IPS-18a (cell line): ENCODE measurements around the gene SNPH.
"Not testable (repeated sequence)": the region's sequence is repeated elsewhere in the genome, so short reads cannot be mapped to it uniquely, and the experiment has no call there.

Source experiments
- H3K27ac ChIP-seq: one replicate; pipeline ENCODE4 v1.5.1; 2013; ENCODE audit warnings: low read length
- H3K27me3 ChIP-seq: one replicate; pipeline ENCODE4 v1.6.1; 2013; ENCODE audit warnings: mild to moderate bottlenecking, low read length; ENCODE audit not compliant: control insufficient read depth, insufficient read depth
- H3K36me3 ChIP-seq: one replicate; pipeline ENCODE4 v1.6.1; 2013; ENCODE audit warnings: low read depth, low read length; ENCODE audit not compliant: control insufficient read depth
- H3K4me1 ChIP-seq: one replicate; pipeline ENCODE4 v1.6.1; 2013; ENCODE audit warnings: low read depth, low read length; ENCODE audit not compliant: control insufficient read depth
- H3K4me3 ChIP-seq: one replicate; pipeline ENCODE4 v1.5.1; 2013; ENCODE audit warnings: low read length
- H3K9ac ChIP-seq: one replicate; pipeline ENCODE4 v1.6.1; 2013; ENCODE audit warnings: mild to moderate bottlenecking, low read length, moderate library complexity
- H3K9me3 ChIP-seq: one replicate; pipeline ENCODE4 v1.6.1; 2013; ENCODE audit warnings: low read depth, low read length; ENCODE audit not compliant: control insufficient read depth

Gene SNPH

GRCh38 chr20:1338096-1338495 is 72.0 kb downstream of the SNPH start:
- no peak overlapping the region for H3K27ac ChIP-seq
- H3K27me3 ChIP-seq = no peaks in the 10 kb centered on the region
- H3K9me3 ChIP-seq = no peaks in the 10 kb centered on the region
- no peak overlapping the region for H3K9ac ChIP-seq
- H3K4me3 ChIP-seq = no peak overlapping the region
- no peaks in the 10 kb centered on the region for H3K4me1 ChIP-seq
- no peaks in the 10 kb centered on the region for H3K36me3 ChIP-seq

GRCh38 chr20:1338801-1339200 is 72.7 kb downstream of the SNPH start:
- no peak overlapping the region for H3K27ac ChIP-seq
- H3K27me3 ChIP-seq = no peaks in the 10 kb centered on the region
- H3K9ac ChIP-seq = no peak overlapping the region
- no peak overlapping the region for H3K4me3 ChIP-seq
- no peaks in the 10 kb centered on the region for H3K9me3 ChIP-seq
- H3K36me3 ChIP-seq = no peaks in the 10 kb centered on the region
- no peaks in the 10 kb centered on the region for H3K4me1 ChIP-seq

- Histone ChIP-seq H3K36me3 (no peaks in the 10 kb centered on the region), H3K4me1 (no peaks in the 10 kb centered on the region), H3K4me3 (no peak overlapping the region), H3K9me3 (no peaks in the 10 kb centered on the region), H3K27me3 (no peaks in the 10 kb centered on the region), H3K27ac (no peak overlapping the region), H3K9ac (no peak overlapping the region)
Observed at GRCh38 chr20:1341561-1342265, 75.6 kb downstream of the SNPH start.

GRCh38 chr20:1343446-1344124 is 77.5 kb downstream of the SNPH start:
- H3K4me1 ChIP-seq, H3K36me3 ChIP-seq, H3K27me3 ChIP-seq, H3K4me3 ChIP-seq, H3K9ac ChIP-seq, H3K9me3 ChIP-seq, H3K27ac ChIP-seq: not testable (repeated sequence)

- Histone ChIP-seq H3K36me3 (no peaks in the 10 kb centered on the region), H3K9me3 (peaks cover 5% of the 10 kb centered on the region), H3K27ac (no peak overlapping the region), H3K4me3 (no peak overlapping the region), H3K4me1 (no peaks in the 10 kb centered on the region), H3K9ac (no peak overlapping the region), H3K27me3 (no peaks in the 10 kb centered on the region)
Observed at GRCh38 chr20:1345030-1345755, 79.1 kb downstream of the SNPH start.

GRCh38 chr20:1345756-1346093 is 79.6 kb downstream of the SNPH start:
- no peaks in the 10 kb centered on the region for H3K36me3 ChIP-seq
- no peaks in the 10 kb centered on the region for H3K4me1 ChIP-seq
- H3K9ac ChIP-seq = no peak overlapping the region
- H3K27me3 ChIP-seq = no peaks in the 10 kb centered on the region
- H3K27ac ChIP-seq = no peak overlapping the region
- no peak overlapping the region for H3K4me3 ChIP-seq
- H3K9me3 ChIP-seq = peaks cover 5% of the 10 kb centered on the region

GRCh38 chr20:1346315-1346969 is 80.3 kb downstream of the SNPH start:
- H3K4me3 ChIP-seq = no peak overlapping the region
- H3K4me1 ChIP-seq = no peaks in the 10 kb centered on the region
- no peak overlapping the region for H3K9ac ChIP-seq
- H3K36me3 ChIP-seq = no peaks in the 10 kb centered on the region
- no peak overlapping the region for H3K27ac ChIP-seq
- peaks cover 5% of the 10 kb centered on the region for H3K9me3 ChIP-seq
- no peaks in the 10 kb centered on the region for H3K27me3 ChIP-seq

GRCh38 chr20:1353956-1354355 is 87.9 kb downstream of the SNPH start:
- Histone ChIP-seq H3K27ac (no peak overlapping the region), H3K36me3 (peaks cover 2% of the 10 kb centered on the region), H3K9me3 (no peaks in the 10 kb centered on the region), H3K4me3 (no peak overlapping the region), H3K27me3 (no peaks in the 10 kb centered on the region), H3K9ac (no peak overlapping the region), H3K4me1 (no peaks in the 10 kb centered on the region)

- no peaks in the 10 kb centered on the region for H3K9me3 ChIP-seq
- H3K9ac ChIP-seq = no peak overlapping the region
- peaks cover 21% of the 10 kb centered on the region for H3K36me3 ChIP-seq
- H3K27me3 ChIP-seq = no peaks in the 10 kb centered on the region
- no peak overlapping the region for H3K27ac ChIP-seq
- no peak overlapping the region for H3K4me3 ChIP-seq
- H3K4me1 ChIP-seq = no peaks in the 10 kb centered on the region
Observed at GRCh38 chr20:1357921-1358671, 92.0 kb downstream of the SNPH start.
